Muscle of back (tissue), 11 donors: ENCODE measurements around the gene TBC1D22A. TPM values are rescaled to one million over a fixed set of nuclear protein-coding genes. Genes with fewer than 3 reads are reported as not detected.

Experiments used
- DNase-seq, 3 donors: peaks; one replicate each; pipeline versions ENCODE4 v3.0.0 to v3.0.0-alpha.2; 2013
- polyA plus RNA-seq, 10 donors: library from polyadenylated mRNA; unstranded; fragments of 120-200 nt; gene quantifications; one replicate each; pipeline ENCODE4 v1.2.1, GENCODE V29; 2013; ENCODE audit not compliant: insufficient read length in 10 of 10

TBC1D22A gene
- polyA plus RNA-seq, 10 donors = 10.6 to 14.9 (median 13.4) TPM

GRCh38 chr22:46991666-46992065 is 229.2 kb downstream of the TBC1D22A start:
- DNase-seq = no peak

DNA sequence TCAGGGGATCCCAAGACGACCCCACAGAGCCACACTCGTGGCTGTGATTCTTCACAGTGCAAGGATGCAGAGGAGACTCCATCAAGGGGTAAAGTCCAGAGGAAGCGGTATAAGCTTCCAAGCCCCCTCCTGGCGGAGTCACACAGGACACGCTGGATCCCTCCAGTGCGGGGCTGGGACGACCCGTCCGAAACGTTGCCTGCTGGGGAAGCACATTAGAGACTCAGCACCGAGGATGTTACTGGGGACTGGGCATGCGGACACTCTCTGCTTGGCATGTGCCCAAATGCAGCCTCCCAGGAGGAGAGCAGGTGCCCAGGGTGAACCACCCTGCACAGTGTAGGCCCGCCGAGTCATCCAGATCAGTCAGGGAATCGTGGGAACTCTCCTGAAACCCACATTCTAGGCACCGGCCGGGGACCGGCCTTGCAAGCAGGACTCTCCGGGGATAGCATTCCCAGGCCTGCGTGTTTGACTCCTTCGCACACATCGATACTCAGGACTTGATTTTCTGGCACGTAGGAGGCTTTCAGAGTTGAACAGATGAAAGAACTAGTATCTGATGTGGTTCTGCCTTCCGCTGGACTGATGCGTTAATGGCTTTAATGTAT is 229.8 kb downstream of the TBC1D22A start:
- no peak for DNase-seq

- no peak for DNase-seq
Observed at GRCh38 chr22:46993633-46994032, 231.2 kb downstream of the TBC1D22A start.

DNA sequence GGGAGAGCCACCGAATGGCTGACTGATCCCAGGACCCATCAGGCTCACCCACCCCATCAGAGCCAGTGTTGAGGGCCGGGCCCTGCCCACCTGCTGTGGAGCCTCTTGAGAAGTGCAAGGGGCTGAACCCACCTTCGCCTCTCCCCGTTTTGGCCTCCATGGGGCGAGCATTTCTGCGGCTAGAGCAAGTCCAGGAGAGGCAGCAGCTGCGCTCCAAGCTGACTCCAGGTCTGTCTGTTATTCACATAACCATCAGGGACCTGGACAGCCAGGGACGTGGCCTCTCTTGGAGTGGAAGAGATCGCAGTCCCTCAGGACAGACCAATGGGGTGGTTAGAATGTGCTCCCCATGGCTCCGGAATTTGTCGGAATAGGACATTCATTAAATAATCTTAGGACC is 231.8 kb downstream of the TBC1D22A start:
- DNase-seq = no peak

GRCh38 chr22:46994983-46995382 is 232.5 kb downstream of the TBC1D22A start:
- DNase-seq = no peak

- DNase-seq = no peak
Observed at GRCh38 chr22:46995501-46996360, 233.3 kb downstream of the TBC1D22A start.

DNA sequence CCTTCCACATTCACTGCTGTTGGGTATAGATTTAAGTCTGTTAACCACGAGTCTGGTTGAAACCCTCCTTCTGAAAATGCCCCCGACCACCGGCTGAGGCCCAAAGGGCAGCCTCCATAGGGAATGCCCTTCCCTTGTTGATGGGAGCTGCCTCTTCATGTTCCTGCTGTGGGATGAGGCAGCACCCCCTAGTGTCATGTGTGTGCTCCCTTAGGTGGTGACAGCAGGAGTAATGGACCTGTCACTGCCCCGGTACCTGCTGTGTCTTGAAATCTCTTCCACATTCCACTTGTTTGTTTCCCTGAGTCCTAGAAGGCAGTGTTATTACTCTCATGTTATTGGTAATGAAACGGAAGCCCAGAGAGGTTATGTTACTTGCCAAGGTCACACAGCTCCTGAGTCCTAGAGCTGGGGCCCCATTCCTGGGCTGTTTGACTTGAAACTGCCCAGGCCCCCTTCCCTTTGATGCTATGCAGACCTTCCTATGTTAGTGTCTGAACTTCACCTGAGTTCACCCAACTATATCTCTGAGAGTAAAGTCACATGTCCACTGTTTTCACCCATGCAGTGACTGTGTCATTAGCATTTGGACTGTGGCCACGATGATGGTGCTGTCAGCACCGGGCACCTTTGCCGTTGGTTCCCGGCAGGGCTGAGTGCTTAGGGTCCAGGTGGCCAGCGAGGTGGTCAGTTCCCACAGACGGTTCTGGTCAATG is 234.3 kb downstream of the TBC1D22A start:
- DNase-seq = no peak

DNA sequence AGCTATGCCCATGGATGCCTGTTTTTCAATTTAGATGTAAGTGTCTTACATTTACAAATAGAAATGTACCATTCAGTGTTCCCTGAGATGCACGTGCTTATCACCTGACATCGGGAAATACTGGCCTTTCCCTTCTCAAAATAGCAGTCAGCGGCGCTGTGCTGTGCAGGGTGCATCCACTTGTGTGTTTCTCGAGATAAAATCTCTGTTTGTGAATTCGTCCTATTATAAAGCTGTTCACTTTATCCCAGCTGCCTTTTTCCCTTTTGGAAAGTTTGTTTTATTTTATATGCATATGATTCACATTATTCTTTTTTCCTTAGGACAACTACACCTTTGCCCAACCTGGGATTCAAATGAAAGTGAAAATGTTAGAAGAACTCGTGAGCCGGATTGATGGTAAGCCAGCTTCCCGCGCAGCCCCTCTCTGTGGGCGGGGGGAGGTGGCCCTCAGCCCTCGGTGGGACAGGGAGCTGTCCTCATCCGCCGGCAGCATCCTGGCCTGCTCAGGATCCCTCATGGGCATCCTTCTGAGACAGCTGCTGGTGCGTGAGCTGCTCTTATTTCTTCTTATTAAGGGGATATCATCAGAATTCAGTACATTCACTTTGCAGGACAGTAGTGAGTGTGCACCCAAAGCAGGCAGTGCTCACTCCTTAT is 235.0 kb downstream of the TBC1D22A start:
- DNase-seq = no peak

DNA sequence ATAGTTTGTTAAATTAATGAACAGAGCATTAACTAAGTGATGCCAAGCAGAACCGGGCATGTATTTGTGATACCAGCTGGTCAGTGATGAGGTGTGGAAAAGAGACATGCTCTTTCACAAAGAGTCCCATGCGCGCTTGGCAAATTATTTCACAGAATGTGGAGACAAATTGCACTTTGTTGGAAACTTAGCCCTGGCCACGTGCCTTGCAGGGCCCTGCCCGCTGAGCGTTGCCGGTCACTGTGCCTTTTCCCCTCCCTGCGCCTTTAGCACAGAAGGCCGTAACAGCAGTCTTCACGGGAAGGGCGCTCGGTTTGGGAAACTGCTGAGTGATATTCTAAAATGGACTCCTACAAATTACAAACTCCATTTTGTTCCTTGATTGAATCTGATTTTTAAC is 235.9 kb downstream of the TBC1D22A start:
- no peak for DNase-seq

DNA sequence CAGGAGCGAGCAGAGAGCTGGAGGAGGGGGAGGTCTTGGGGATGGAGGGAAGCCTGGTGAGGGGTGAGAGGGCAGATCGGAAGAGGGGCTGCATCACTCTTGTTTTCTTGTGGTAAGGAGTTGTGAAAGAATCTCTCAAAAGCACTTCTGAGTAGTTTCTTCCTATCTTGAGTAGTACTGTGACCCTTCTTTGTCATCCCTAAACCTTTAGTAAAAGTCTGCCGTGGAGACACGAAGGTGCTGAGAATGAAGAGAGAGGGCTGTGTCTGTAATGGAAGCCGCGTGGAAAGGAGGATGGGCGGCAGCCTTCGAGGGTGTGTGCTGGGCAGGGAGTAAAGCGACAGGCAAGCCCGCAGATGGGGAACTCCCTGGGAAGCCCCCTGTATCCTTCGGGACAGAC is 237.8 kb downstream of the TBC1D22A start:
- no peak for DNase-seq

DNA sequence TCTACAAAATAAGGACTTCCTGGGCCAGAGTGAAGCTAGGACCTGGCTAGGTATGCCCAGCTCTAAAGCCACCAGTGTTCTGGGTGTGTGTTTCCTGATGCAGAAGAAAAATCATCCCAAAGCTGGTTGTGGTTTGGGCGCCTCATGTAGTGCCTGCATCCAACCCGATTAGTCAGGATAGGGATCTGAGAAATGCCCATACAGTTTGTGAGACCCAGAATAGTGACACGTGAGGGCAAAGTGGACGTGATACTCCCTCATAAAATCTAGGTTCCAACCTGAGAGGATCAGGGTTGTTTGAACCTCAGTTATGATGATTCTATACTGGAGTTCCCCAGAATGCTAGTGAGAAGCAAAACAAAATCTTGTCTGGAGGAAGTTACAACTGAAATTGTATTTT is 238.4 kb downstream of the TBC1D22A start:
- DNase-seq = no peak

- no peak for DNase-seq
Observed at GRCh38 chr22:47001288-47001687, 238.8 kb downstream of the TBC1D22A start.

GRCh38 chr22:47002692-47003091 is 240.2 kb downstream of the TBC1D22A start:
- no peak for DNase-seq

DNA sequence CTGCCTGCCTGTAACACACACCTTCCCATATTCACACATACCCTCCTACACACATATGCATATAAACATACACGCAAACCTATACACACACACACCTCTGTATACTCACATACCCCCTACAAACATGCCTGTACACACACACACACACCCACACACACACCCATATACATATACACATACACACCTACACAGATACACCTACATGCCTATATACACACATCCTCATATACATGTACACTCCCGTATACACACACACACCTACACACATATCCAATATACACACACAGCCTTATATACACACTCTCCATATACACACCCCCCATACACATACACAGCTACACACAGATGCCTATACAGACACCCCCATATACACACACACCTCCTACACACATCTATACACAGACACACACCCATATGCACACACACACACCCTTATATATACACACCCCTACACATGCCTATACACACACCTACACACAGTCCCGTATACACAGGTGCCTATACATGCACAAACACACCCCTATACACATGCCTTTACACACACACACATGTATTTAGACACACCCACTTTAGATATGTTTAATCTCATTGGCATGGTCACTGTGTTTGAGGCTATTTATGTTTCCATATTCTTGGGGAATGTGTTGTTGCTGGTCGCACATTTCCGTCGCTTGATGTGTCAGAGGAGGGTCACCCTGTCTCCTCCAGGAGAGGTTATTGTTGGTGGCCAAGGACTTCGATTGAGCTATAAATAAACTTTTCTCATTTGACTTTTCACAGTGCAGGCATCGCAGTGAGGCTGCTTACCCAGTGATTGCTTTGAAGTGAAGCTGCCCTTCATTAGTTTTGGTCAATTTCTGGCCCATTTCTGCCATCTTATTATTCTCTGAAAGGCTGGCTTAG is 243.3 kb downstream of the TBC1D22A start:
- no peak for DNase-seq

GRCh38 chr22:47006433-47006832 is 244.0 kb downstream of the TBC1D22A start:
- DNase-seq = no peak

- no peak for DNase-seq
Observed at GRCh38 chr22:47006869-47007268, 244.4 kb downstream of the TBC1D22A start.

DNA sequence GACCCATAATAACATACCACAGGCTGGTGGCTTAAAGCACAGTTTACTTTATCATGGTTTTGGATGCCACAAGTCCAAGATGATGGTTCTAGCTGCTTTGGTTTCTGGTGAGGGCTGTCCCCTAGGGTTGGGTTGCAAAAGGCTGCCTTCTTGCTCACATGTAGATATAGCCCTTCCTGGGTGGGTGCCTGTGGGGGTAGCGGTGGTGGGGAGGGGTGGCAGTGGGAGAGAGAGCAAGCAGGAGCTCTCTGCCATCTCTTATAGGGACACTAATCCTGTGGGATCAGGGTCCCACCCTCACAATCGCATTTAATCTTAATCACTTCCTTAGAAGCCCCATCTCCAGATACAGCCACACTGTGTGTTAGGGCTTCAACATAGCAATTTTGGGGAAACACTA is 245.0 kb downstream of the TBC1D22A start:
- DNase-seq = no peak

DNA sequence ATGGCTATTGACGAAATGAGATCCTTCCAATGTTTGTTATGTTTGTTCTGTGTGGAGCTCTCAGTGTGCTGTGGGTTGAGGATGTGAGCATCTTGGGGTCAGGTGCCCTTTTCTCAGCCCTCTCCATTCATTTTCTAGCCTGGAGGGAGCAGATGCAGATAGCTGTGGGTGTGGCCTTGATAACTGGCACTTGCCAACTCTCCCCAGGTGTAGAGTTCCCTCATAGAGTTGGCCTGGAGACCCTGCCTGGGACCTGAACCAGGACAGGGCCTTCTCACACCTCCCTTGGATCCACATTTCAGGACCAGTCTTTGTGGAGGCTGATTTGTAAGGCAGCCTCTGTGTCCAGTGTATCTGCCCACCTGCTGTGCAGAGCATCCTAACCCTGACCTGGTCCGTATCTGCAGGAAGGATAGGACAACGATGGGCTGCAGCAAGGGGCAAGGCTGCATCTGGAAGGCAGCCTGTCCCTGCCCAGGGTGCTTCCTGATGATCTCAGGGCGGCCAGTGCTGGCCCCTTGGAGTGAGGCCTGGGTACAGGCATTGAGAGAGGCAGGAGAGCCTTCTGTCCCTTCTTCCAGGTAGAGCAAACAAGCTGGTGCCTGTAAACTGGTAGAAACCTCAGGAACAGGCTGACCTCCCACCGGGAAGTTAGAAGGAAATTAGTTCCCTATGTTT is 245.9 kb downstream of the TBC1D22A start:
- DNase-seq = no peak

DNA sequence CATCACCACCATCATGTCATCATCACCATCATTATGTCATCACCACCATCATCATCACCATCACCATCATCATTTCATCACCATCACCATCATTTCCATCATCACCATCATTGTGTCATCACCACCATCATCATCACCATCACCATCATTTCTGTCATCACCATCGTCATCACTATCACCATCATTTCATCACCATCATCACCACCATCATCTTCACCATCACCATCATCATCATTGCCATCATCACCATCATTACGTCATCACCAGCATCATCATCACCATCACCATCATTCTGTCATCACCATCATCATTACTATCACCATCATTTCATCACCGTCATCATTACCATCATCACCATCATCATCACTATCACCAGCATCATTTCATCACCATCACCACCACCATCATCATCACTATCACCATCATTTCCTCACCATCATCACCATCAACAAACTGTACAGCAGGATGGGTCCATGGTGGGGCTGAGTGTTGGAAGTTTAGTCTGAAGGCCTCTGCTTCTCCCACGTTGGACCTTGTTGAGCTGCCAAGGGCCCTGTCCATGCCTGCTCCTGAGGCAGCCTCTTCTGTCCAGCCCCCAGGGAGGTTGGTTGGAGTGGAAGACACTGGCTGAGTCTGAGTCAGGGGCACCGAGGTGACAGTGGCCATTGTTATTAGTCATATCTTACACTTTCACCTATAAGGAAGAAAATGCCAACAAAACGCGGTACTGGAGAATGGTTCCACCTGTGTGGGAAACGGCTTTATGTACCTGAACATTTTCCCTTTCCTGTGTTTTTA is 247.1 kb downstream of the TBC1D22A start:
- no peak for DNase-seq

GRCh38 chr22:47010211-47010610 is 247.8 kb downstream of the TBC1D22A start:
- no peak for DNase-seq
